HEK293 (cell line): ENCODE results near the gene CHN2.

Experiments used
- ATF2 ChIP-seq: fragments of 450-650 bp; formaldehyde crosslinking; IDR thresholded peaks from 2 replicates; pipeline ENCODE4 v1.5.1; 2016; ENCODE audit warnings: missing biosample characterization, missing genetic modification characterization, low read depth
- CTCF ChIP-seq: fragments of 450-650 bp; formaldehyde crosslinking; IDR thresholded peaks from 2 replicates; pipeline ENCODE4 v1.5.1; 2016; ENCODE audit warnings: missing biosample characterization, missing genetic modification characterization
- ZNF174 ChIP-seq: fragments of 450-650 bp; formaldehyde crosslinking; IDR thresholded peaks from 2 replicates; pipeline ENCODE4 v1.5.0; 2017; ENCODE audit warnings: missing biosample characterization, mild to moderate bottlenecking, missing genetic modification characterization
- ZNF830 ChIP-seq: fragments of 450-650 bp; IDR thresholded peaks from 2 replicates; pipeline ENCODE4 v1.5.0; 2018; ENCODE audit warnings: missing biosample characterization, missing genetic modification characterization, low read depth, mild to moderate bottlenecking, moderate library complexity

GRCh38 chr7:29518616-29519015, 324.0 kb downstream of the CHN2 start:
- TF ChIP-seq ZNF830 (tag by site-specific recombination): no peak
- no peak for TF ChIP-seq CTCF
- TF ChIP-seq ZNF174: no peak
- no peak for TF ChIP-seq ATF2 (tag by site-specific recombination)
